AG09309 (cell line): ENCODE data around the gene SNRPA1.

Experiments used
- DNase-seq: peaks from one replicate; pipeline ENCODE4 v3.0.0-alpha.2; 2010; ENCODE audit warnings: low read depth
- H3K4me3 ChIP-seq: 2 replicates; pipeline ENCODE4 v1.5.1; 2011; ENCODE audit warnings: mild to moderate bottlenecking, low read depth, low read length, moderate library complexity; ENCODE audit not compliant: control insufficient read depth
- CTCF ChIP-seq: IDR thresholded peaks from 2 replicates; pipeline ENCODE4 v1.5.1; 2011; ENCODE audit warnings: mild to moderate bottlenecking, low read depth, low read length, inconsistent platforms; ENCODE audit not compliant: insufficient read depth, control insufficient read depth; ENCODE audit errors: missing control alignments

SNRPA1 gene

GRCh38 chr15:101318839-101319238, 23.8 kb upstream of the SNRPA1 start:
- TF ChIP-seq CTCF, result no peak
- DNase-seq, result no peak
- H3K4me3 ChIP-seq, result no peak overlapping the region

DNA sequence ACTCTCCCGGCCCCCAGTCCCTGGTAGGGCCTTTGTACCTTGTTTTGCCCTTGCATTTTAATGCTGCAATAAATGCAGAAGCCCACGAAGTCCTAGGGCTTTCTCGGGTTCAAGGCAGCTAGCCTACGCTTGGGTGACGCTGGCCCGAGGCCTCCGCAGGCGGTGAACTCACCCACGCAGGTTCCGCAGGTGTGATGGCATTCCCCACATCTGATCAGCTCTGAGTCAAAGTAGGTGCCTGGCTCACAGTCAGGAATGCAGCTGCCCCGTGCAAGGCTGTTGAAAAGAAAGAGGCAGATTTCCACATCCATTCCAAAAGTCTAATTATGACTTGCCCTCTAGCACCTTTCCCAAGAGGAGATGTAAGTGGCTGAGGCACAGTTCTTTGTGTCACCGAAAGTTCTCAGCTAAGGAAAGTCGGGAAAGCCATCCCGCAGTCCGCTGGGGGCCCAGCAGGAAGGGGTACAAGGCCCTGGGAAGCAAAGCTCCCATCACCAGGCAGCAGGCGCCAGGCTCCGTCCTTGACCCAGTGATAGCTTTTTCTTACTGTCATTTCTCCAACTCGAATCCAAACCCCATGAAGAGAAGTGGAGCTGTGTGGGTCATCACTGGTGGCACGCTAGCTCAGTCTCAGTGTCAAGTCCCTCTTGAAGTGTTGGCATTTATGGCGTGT, 23.2 kb upstream of the SNRPA1 start:
- no peak for TF ChIP-seq CTCF
- H3K4me3 ChIP-seq, result no peak overlapping the region
- DNase-seq, result no peak

DNA sequence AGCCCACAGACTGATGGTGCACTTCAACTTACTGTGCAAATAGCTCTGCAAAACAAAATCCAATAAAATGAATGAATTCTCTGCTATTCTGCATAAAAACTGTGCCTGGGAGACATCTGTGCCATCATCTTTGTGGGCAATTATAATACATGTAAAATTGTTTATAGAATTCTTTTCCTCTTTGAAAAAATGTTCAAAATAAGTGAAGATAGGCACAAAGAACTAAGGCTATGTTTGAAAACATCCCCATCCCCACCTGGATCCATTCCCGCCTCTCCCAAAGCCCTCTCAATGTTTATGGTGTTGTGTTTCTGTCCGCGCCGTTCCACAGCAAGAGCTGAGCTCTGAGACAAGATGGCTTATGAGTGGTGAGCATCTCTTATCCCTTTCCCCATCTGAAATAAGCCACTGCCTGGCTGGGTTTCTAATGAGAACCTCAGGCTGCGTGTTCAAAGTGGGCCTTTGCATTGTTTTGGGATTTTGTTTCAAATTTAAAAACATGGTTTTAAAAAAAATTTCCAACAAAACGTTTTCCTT, 22.4 kb upstream of the SNRPA1 start:
- no peak overlapping the region for H3K4me3 ChIP-seq
- DNase-seq, result no peak
- no peak for TF ChIP-seq CTCF

DNA sequence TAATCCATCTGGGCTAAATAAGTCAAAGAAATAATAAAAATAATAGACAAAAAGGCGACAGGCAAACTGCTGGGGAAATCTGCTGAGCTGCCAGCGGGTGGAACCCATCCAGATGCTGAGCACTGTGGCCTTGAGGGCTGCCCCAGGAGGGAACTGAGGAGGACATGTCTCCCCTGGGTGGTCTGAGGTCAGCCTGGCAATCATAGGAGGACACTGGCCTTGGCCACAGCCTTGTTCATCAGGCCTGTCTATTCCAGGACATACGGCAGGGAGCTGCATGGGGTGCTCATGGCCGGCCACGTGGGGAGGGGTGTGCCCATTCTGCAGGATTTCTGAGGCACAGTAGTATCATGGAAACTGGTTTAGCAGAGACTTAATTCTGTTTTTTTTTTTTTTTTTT, 21.5 kb upstream of the SNRPA1 start:
- no peak overlapping the region for H3K4me3 ChIP-seq
- no peak for TF ChIP-seq CTCF
- no peak for DNase-seq

DNA sequence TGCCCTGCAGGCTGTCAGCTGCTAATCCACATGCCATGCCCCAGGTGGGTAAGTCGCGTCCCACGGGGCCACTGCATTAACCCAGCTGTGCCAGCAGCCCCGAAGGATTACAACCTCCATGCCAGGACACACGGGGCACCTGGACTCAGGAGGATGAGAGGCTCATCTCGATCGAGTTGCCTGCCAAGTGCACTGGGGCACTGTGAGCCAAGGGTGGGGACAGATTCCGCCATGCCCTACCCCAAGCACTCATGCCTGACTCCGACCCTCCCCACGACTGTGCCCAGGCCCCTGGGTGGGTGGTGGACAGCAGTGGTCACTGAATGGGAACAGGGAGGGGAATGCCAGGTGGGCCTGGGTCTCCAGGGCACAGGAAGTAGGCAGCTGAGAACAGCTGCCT, 20.7 kb upstream of the SNRPA1 start:
- DNase-seq, result no peak
- no peak overlapping the region for H3K4me3 ChIP-seq
- TF ChIP-seq CTCF, result no peak

- no peak overlapping the region for H3K4me3 ChIP-seq
- TF ChIP-seq CTCF, result no peak
- no peak for DNase-seq
These were observed 19.5 kb upstream of the SNRPA1 start for GRCh38 chr15:101314336-101315125.
